ENCODE measurements around the gene GAS2L2.

GRCh38 chr17:35733366-35733765 is 19.7 kb downstream of the GAS2L2 start:
- TF ChIP-seq POLR2AphosphoS5 (IDR thresholded peaks at IDR 0.05) = no peak
- no peak for TF ChIP-seq CTCF (IDR thresholded peaks at IDR 0.05)
- TF ChIP-seq POLR2A (IDR thresholded peaks at IDR 0.05) = no peak

Data from prostate gland (tissue), 2 donors.